Neural cell (in vitro differentiated cells): ENCODE results near the gene TSSK3.

ENCODE experiments used
- CTCF ChIP-seq: fragments of 450-650 bp; IDR thresholded peaks from 2 replicates; pipeline ENCODE4 v1.5.1; 2014; ENCODE audit warnings: antibody characterized with exemption, mild to moderate bottlenecking, moderate library complexity; ENCODE audit not compliant: poor library complexity, severe bottlenecking
- REST ChIP-seq: IDR thresholded peaks from 2 replicates; pipeline ENCODE4 v1.6.1; 2012; ENCODE audit warnings: borderline replicate concordance

DNA sequence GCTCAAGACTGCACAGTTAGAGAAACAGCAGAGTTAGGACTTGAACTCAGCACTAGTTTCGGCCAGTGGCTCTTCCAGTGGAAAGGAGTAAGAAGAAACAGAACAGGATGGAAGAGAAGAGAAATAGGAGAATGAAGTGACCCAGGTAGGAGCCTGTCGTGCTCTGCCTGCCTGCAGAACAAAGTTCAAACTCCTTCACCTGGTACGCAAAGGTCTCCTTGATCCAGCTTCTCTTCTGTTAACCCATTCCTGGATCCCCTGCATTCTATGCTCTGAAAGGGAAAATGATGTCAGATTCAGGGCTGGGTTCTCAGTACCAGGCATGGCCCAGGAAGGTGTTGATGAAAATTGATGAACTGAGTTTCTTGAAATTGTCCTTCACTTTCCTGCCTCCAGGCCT lies 3.9 kb upstream of the TSSK3 start:
- TF ChIP-seq CTCF (no peak), REST (no peak)
